ENCODE results near the gene TMED4. TPM values are rescaled to one million over a fixed set of nuclear protein-coding genes. Genes with fewer than 3 reads are reported as not detected.

The TMED4 gene
- total and polyA plus RNA-seq, 2 of the 13 experiments (the other 11 are each of a cell fraction or from before 2014, with no cell fraction given): 81.4 to 109 TPM

DNA sequence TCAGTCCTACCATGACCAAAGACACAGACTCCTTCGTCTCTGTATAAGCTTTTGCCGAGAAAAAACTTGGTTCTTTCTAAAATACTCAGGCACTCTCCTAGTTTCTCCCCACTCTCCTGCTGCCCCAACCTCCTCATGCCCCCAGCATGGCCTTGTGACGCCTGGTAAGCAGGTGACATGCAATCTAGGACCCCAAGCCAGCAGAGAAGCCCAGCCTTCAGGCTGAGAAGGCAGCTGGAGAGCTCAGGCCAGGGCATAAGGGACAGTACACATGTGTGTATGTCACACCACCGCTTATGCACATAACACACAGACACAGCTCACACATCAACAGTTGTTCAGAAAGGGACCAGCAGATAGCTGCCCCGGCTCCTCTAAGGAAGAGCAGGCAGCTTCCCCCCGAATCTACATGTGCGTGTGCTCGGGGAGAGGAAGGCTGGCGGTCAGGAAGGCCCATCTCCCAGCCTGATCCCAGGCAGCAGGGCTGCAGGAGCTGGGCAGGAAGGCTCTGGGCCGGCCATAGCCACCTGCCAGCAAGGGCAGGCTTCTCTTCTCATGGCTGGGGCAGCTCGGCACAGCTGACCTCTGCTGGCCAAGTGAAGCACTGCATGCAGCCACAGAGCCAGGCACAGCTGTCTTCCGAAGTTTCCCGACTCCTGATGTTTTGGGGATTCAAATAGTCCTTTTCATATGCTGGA lies 16.8 kb downstream of the TMED4 start (continued):
- TF ChIP-seq, protein P1, sequence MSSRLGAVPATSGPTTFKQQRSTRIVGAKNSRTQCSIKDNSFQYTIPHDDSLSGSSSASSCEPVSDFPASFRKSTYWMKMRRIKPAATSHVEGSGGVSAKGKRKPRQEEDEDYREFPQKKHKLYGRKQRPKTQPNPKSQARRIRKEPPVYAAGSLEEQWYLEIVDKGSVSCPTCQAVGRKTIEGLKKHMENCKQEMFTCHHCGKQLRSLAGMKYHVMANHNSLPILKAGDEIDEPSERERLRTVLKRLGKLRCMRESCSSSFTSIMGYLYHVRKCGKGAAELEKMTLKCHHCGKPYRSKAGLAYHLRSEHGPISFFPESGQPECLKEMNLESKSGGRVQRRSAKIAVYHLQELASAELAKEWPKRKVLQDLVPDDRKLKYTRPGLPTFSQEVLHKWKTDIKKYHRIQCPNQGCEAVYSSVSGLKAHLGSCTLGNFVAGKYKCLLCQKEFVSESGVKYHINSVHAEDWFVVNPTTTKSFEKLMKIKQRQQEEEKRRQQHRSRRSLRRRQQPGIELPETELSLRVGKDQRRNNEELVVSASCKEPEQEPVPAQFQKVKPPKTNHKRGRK (CRISPR knock-in tag; IDR thresholded peaks at IDR 0.05): no peak
- TF ChIP-seq SUZ12 (IDR thresholded peaks at IDR 0.05; ENCODE audit: low read depth, low read length) (no peak), YY1 (IDR thresholded peaks at IDR 0.05; ENCODE audit: insufficient read depth, insufficient replicate concordance, low read depth, low read length) (peak; percentile 60), ETV6 (CRISPR knock-in tag; conservative IDR thresholded peaks at IDR 0.05) (no peak), ZNF30 (CRISPR knock-in tag; IDR thresholded peaks at IDR 0.05) (no peak), SIX1 (CRISPR knock-in tag; IDR thresholded peaks at IDR 0.05; ENCODE audit: borderline replicate concordance) (no peak), ZNF138 (CRISPR knock-in tag; IDR thresholded peaks at IDR 0.05; ENCODE audit: low read depth) (no peak), ZNF709 (CRISPR knock-in tag; IDR thresholded peaks at IDR 0.05) (no peak), ZNF17 (CRISPR knock-in tag; IDR thresholded peaks at IDR 0.05) (no peak), PRPF4 (IDR thresholded peaks at IDR 0.05; ENCODE audit: low read depth, low read length, poor library complexity, severe bottlenecking) (no peak), CEBPB (IDR thresholded peaks at IDR 0.05; ENCODE audit: borderline replicate concordance, low read depth, low read length) (no peak), ZBTB34 (CRISPR knock-in tag; IDR thresholded peaks at IDR 0.05) (no peak), ZNF326 (CRISPR knock-in tag; IDR thresholded peaks at IDR 0.05; ENCODE audit: borderline replicate concordance) (no peak), ATF6 (CRISPR knock-in tag; conservative IDR thresholded peaks at IDR 0.05) (no peak), TOE1 (CRISPR knock-in tag; IDR thresholded peaks at IDR 0.05) (no peak), KDM5B (CRISPR knock-in tag; IDR thresholded peaks at IDR 0.05; ENCODE audit: borderline replicate concordance) (no peak), XBP1 (CRISPR knock-in tag; IDR thresholded peaks at IDR 0.05) (no peak), ZNF343 (CRISPR knock-in tag; IDR thresholded peaks at IDR 0.05) (no peak), HMGA1 (CRISPR knock-in tag; conservative IDR thresholded peaks at IDR 0.05) (no peak), ZNF660 (CRISPR knock-in tag; IDR thresholded peaks at IDR 0.05; ENCODE audit: borderline replicate concordance, low read depth) (no peak), HOXD1 (CRISPR knock-in tag; IDR thresholded peaks at IDR 0.05) (no peak), RAD51 (IDR thresholded peaks at IDR 0.05; ENCODE audit: borderline replicate concordance) (no peak), EP300 (IDR thresholded peaks at IDR 0.05; ENCODE audit: low read depth in 2 of 2, low read length in 2 of 2) (no peak), EP300 (CRISPR knock-in tag; IDR thresholded peaks at IDR 0.05; ENCODE audit: borderline replicate concordance) (no peak)
- TF ChIP-seq, protein P2, sequence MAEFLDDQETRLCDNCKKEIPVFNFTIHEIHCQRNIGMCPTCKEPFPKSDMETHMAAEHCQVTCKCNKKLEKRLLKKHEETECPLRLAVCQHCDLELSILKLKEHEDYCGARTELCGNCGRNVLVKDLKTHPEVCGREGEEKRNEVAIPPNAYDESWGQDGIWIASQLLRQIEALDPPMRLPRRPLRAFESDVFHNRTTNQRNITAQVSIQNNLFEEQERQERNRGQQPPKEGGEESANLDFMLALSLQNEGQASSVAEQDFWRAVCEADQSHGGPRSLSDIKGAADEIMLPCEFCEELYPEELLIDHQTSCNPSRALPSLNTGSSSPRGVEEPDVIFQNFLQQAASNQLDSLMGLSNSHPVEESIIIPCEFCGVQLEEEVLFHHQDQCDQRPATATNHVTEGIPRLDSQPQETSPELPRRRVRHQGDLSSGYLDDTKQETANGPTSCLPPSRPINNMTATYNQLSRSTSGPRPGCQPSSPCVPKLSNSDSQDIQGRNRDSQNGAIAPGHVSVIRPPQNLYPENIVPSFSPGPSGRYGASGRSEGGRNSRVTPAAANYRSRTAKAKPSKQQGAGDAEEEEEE (CRISPR knock-in tag; IDR thresholded peaks at IDR 0.05; ENCODE audit: borderline replicate concordance): no peak
